Naive thymus-derived CD4-positive, alpha-beta T cell (primary cell): ENCODE measurements around the gene MTF1. TPM values are rescaled to one million over a fixed set of nuclear protein-coding genes. Genes with fewer than 3 reads are reported as not detected.

Source experiments
- ATAC-seq: fragments of 150-1000 bp; cut with Tn5 transposase; 2 replicates; pipeline ENCODE4 v1.10.0; 2021; ENCODE audit warnings: mild to moderate bottlenecking, moderate library complexity
- CTCF ChIA-PET: fragments of 350-600 bp; sonication (Branson Sonifier 250); formaldehyde crosslinking; loops from one replicate; lab custom pipeline; 2021; ENCODE audit warnings: antibody characterized with exemption; lab: Charles Lee
- POLR2A ChIA-PET: fragments of 350-600 bp; sonication (Branson Sonifier 250); formaldehyde crosslinking; loops from one replicate; lab custom pipeline; 2021; ENCODE audit warnings: antibody characterized with exemption, inconsistent platforms; lab: Charles Lee
- DNase-seq, 9 donors: peaks; one replicate each; pipeline versions ENCODE4 v3.0.0 to v3.0.0-alpha.2; 2020 to 2022; ENCODE audit warnings: mixed read lengths in 1 of 9
- H3K27ac ChIP-seq: one replicate; pipeline ENCODE4 v1.7.0; 2013; ENCODE audit warnings: mild to moderate bottlenecking, low read depth, low read length, moderate library complexity
- H3K27me3 ChIP-seq, 2 donors: one replicate each; pipeline ENCODE4 v1.7.0; 2013; ENCODE audit warnings: low read length in 2 of 2, mild to moderate bottlenecking in 2 of 2, moderate library complexity in 2 of 2; ENCODE audit not compliant: control insufficient read depth in 2 of 2, insufficient read depth in 2 of 2
- H3K36me3 ChIP-seq, 3 experiments: 1 replicate in 2 of 3; 2 replicates in 1 of 3; pipeline ENCODE4 v1.7.0; 2013; ENCODE audit warnings: low read length in 3 of 3, mild to moderate bottlenecking in 3 of 3, moderate library complexity in 1 of 3; ENCODE audit not compliant: insufficient read depth in 3 of 3, control insufficient read depth in 2 of 3
- H3K4me1 ChIP-seq, 2 donors: one replicate each; pipeline ENCODE4 v1.7.0; 2013; ENCODE audit warnings: low read length in 2 of 2, mild to moderate bottlenecking in 2 of 2, moderate library complexity in 1 of 2; ENCODE audit not compliant: control insufficient read depth in 2 of 2, insufficient read depth in 2 of 2
- H3K4me3 ChIP-seq: 2 replicates; pipeline ENCODE4 v1.7.0; 2013; ENCODE audit warnings: mild to moderate bottlenecking, low read length
- H3K9me3 ChIP-seq, 3 experiments: 1 replicate in 2 of 3; 2 replicates in 1 of 3; pipeline ENCODE4 v1.7.0; 2013; ENCODE audit warnings: low read length in 3 of 3; ENCODE audit not compliant: control insufficient read depth in 2 of 3
- H3K27ac Mint-ChIP-seq, 9 donors: one replicate each; pipeline ENCODE4 v1.8.0; 2020 to 2022; ENCODE audit warnings: mixed read lengths in 9 of 9, mild to moderate bottlenecking in 8 of 9, moderate library complexity in 5 of 9, inconsistent platforms in 2 of 9
- H3K27me3 Mint-ChIP-seq, 5 donors: one replicate each; pipeline ENCODE4 v1.8.0; 2021 to 2022; ENCODE audit warnings: mixed read lengths in 5 of 5, mild to moderate bottlenecking in 1 of 5
- H3K36me3 Mint-ChIP-seq, 5 donors: one replicate each; pipeline ENCODE4 v1.8.0; 2020 to 2022; ENCODE audit warnings: mixed read lengths in 5 of 5, mild to moderate bottlenecking in 3 of 5, inconsistent platforms in 1 of 5
- H3K4me1 Mint-ChIP-seq, 7 donors: one replicate each; pipeline ENCODE4 v1.8.0; 2020 to 2022; ENCODE audit warnings: mixed read lengths in 7 of 7, mild to moderate bottlenecking in 3 of 7, inconsistent platforms in 1 of 7
- H3K4me3 Mint-ChIP-seq, 10 donors: one replicate each; pipeline ENCODE4 v1.8.0; 2020 to 2022; ENCODE audit warnings: mild to moderate bottlenecking in 10 of 10, mixed read lengths in 10 of 10, moderate library complexity in 6 of 10, inconsistent platforms in 2 of 10
- H3K9me3 Mint-ChIP-seq, 11 donors: one replicate each; pipeline ENCODE4 v1.8.0; 2020 to 2022; ENCODE audit warnings: mixed read lengths in 11 of 11, mild to moderate bottlenecking in 4 of 11, inconsistent platforms in 1 of 11, moderate library complexity in 1 of 11
- intact Hi-C, 2 donors: fragments of 100-400 bp; cut with micrococcal nuclease; formaldehyde crosslinking; loops; one replicate each; pipeline ENCODE4 v1.15.1; 2023
- polyA plus RNA-seq, 2 donors: library from polyadenylated mRNA; unstranded; fragments of 300-500 nt; fragmentation: Illumina TruSeq; gene quantifications; one replicate each; pipeline ENCODE4 v1.2.3, GENCODE V29; 2021
- total RNA-seq, 6 experiments: library from RNA in 5 of 6; stranded (reverse) in 5 of 6; gene quantifications; 1 replicate in 5 of 6; 2 replicates in 1 of 6; pipeline ENCODE4 v1.2.3 and lab custom pipeline; 2021 to 2026

Gene MTF1
- total and polyA plus RNA-seq, 7 experiments from 2014 or later, result 22.9 to 45.2 (median 27.1) TPM

DNA sequence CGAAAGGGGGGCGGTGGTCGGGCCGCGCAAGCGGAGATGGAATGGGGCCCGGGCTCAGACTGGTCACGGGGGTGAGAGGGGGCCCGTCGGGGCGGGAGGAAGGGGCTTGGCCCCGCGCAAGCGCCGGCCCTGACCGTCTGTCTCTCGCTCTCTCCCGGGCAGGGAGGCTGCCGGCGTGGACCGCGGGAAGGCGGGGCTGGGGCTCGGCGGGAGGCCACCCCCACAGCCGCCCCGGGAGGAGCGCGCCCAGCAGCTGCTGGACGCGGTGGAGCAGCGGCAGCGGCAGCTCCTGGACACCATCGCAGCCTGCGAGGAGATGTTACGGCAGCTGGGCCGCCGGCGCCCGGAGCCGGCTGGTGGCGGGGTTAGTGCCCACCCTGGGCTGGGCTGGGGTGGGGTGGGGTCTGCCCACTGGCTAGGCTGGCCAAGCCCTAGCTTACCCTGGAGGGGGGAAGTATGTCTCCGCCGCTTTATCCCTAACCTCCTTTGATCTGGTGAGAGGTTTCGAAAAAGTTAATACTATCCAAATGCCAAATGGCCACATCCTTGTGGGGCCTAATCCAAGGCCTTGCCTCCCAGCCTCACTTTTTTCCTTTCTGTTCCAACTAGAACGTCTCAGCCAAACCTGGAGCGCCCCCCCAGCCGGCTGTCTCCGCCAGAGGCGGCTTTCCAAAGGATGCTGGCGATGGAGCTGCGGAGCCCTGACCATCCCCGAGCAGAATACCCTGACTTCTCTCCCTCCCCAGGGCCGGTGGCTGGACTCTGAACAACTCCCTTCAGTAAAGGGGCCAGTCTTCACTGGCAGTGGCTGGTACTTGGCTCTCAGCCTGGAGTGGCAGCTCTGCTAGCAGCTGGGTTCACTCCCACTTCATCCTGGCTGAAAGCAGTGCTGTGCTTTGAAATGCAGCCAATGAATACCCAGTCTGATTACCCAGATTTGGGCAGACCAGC lies 50.7 kb downstream of the MTF1 start:
- ATAC-seq, result peak; percentile 64
- H3K4me3 Mint-ChIP-seq, result peak overlapping the region; percentile 85 to 99 (median 96)
- Histone ChIP-seq H3K4me1 (peaks cover 15 to 20% of the 10 kb centered on the region in 2 donors), H3K9me3 (no peaks in the 10 kb centered on the region), H3K27me3 (no peaks in the 10 kb centered on the region), H3K27ac (peak overlapping the region; percentile 96), H3K4me3 (peak overlapping the region; percentile 61), H3K36me3 (peaks cover 13 to 41% (median 21%) of the 10 kb centered on the region in 3 experiments)
- intact Hi-C loops, result loop anchor here (1.0 to 5.0 kb wide), 11 partner anchors 14 to 331 kb away; partner anchors contain the start of genes MTF1 (in 2 of the 2), CDCA8 (in 1 of the 2), GNL2 (in 1 of the 2) and INPP5B (in 1 of the 2)
- CTCF ChIA-PET, result interaction anchor here (0.7 to 1.6 kb wide), 3 partner anchors 46 to 343 kb away, joined by 3 read pairs; partner anchors contain the start of gene MTF1
- peak overlapping the region; percentile 89 to 98 (median 96) for H3K27ac Mint-ChIP-seq
- H3K27me3 Mint-ChIP-seq, result no peaks in the 10 kb centered on the region
- H3K36me3 Mint-ChIP-seq, result peaks cover 0 to 19% (median 12%) of the 10 kb centered on the region in 5 donors
- H3K4me1 Mint-ChIP-seq, result peaks cover 27 to 55% (median 34%) of the 10 kb centered on the region in 7 donors
- DNase-seq, result peak in 3 of 9 donors; percentile 5 to 69 (median 36)
- POLR2A ChIA-PET, result interaction anchor here (0.6 to 2.5 kb wide), 8 partner anchors 9 to 215 kb away, joined by 3 to 21 read pairs (median 4); partner anchors contain the start of gene MTF1
- no peaks in the 10 kb centered on the region for H3K9me3 Mint-ChIP-seq

DNA sequence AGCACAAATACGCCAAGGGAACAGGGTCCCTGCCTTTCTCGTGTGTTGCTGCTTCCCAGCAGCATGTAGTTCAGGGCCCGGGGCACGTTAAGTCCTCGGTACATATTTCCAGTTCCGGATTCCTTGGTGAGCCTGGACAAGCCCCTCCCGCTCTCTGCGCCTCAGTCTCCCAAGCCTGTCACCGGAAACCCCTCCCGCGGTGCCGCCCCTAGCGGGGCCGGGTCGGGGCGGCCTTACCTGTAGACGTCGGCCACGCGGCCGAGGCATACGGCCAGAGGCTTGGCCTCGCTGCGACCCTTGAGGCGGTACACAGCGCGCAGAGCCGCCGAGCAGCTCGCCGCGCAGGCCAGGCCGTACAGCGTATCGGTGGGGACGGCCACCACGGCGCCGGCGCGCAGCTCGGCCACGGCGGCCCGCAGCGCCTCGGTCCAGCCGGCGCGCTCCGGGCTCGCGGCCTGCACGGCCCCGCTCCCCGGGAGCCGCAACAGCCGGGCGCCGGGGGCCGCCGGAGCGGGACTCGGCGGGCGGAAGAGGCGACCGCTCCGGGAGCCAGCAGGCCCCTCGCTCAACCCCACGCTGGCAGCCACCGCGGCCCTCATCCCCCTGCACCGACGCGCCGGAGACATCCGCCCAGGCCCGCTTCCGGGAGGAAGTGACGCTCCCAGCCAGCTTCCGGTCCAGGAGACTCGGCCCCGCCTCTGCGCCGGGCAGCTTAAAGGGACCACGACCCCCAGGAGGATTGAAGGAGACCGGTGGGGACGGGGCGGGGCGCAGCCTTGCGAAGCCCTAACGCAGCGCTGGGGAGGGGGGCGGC lies 51.6 kb downstream of the MTF1 start, which contains the start of the genes C1orf122 and YRDC:
Gene C1orf122 (plus strand): TSS at position 236 of the 814 bp plus-strand sequence. CDS start 615 bp downstream, outside the sequence.
Gene YRDC (minus strand): TSS at position 654 of the 814 bp plus-strand sequence. CDS start 28 bp downstream, at position 626.
- CTCF ChIA-PET, result interaction anchor here (1.6 kb wide), 1 partner anchor 47 kb away, joined by 3 read pairs; no protein-coding TSS in a partner anchor
- POLR2A ChIA-PET, result interaction anchor here (1.0 to 2.5 kb wide), 10 partner anchors 8 to 1647 kb away, joined by 3 to 21 read pairs (median 4); partner anchors contain the start of genes GNL2 and MTF1
- peak within 1 kb of the TSS; percentile 96 for H3K27ac ChIP-seq
- Mint-ChIP-seq H3K4me1 (peaks cover 27 to 55% (median 34%) of the 10 kb centered on the region in 7 donors), H3K9me3 (no peaks in the 10 kb centered on the region), H3K27me3 (no peaks in the 10 kb centered on the region), H3K27ac (peak within 1 kb of the TSS; percentile 89 to 98 (median 96)), H3K4me3 (peak within 1 kb of the TSS; percentile 85 to 99 (median 96)), H3K36me3 (peaks cover under 1 to 26% (median 18%) of the 10 kb centered on the region in 5 donors)
- peak; percentile 94 for ATAC-seq
- H3K27me3 ChIP-seq, result no peaks in the 10 kb centered on the region
- H3K4me3 ChIP-seq, result peak within 1 kb of the TSS; percentile 89
- intact Hi-C loops, result loop anchor here (1.0 to 5.0 kb wide), 11 partner anchors 13 to 330 kb away; partner anchors contain the start of genes CDCA8 (in 2 of the 2), MTF1 (in 2 of the 2), GNL2 (in 1 of the 2) and INPP5B (in 1 of the 2)
- H3K9me3 ChIP-seq, result no peaks in the 10 kb centered on the region
- peak; percentile 82 to 94 (median 88) for DNase-seq
- peaks cover 15 to 20% of the 10 kb centered on the region in 2 donors for H3K4me1 ChIP-seq
- peaks cover 14 to 43% (median 30%) of the 10 kb centered on the region in 3 experiments for H3K36me3 ChIP-seq

DNA sequence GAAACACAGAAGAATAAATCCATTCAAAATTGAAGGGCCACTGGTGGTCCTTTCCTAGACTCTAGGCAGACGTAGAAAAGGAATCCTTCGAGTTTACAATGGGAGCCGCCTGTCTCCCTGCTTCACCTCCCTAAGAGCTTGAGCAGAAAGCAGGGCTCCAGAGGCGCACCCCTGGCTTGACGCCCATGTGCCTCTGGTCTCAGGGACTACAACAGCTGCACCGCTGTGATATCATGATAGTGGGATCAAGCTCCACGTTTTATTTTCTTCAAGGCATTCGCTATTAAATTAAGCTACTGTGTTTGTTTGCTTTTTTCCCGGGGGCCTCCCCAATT lies 52.2 kb downstream of the MTF1 start:
- Histone ChIP-seq H3K4me1 (peaks cover 15 to 20% of the 10 kb centered on the region in 2 donors), H3K27me3 (no peaks in the 10 kb centered on the region), H3K36me3 (peaks cover 18 to 49% (median 33%) of the 10 kb centered on the region in 3 experiments), H3K9me3 (no peaks in the 10 kb centered on the region), H3K4me3 (peak overlapping the region; percentile 89), H3K27ac (peak overlapping the region; percentile 96)
- ChIA-PET CTCF (interaction anchor here (1.6 kb wide), 1 partner anchor 47 kb away, joined by 3 read pairs; no protein-coding TSS in a partner anchor), POLR2A (interaction anchor here (1.1 to 2.5 kb wide), 9 partner anchors 9 to 1646 kb away, joined by 3 to 21 read pairs (median 4); partner anchors contain the start of genes GNL2 and MTF1)
- DNase-seq (no peak), ATAC-seq (no peak)
- peak overlapping the region; percentile 81 to 96 (median 88) for H3K27ac Mint-ChIP-seq
- H3K27me3 Mint-ChIP-seq, result no peaks in the 10 kb centered on the region
- peaks cover 5 to 31% (median 23%) of the 10 kb centered on the region in 5 donors for H3K36me3 Mint-ChIP-seq
- H3K4me3 Mint-ChIP-seq, result peak overlapping the region; percentile 79 to 96 (median 86)
- peaks cover 27 to 55% (median 34%) of the 10 kb centered on the region in 7 donors for H3K4me1 Mint-ChIP-seq
- no peaks in the 10 kb centered on the region for H3K9me3 Mint-ChIP-seq
- intact Hi-C loops, result loop anchor here (1.0 to 5.0 kb wide), 3 partner anchors 115 to 210 kb away; partner anchors contain the start of genes CDCA8 (in 1 of the 2) and GNL2 (in 1 of the 2)

DNA sequence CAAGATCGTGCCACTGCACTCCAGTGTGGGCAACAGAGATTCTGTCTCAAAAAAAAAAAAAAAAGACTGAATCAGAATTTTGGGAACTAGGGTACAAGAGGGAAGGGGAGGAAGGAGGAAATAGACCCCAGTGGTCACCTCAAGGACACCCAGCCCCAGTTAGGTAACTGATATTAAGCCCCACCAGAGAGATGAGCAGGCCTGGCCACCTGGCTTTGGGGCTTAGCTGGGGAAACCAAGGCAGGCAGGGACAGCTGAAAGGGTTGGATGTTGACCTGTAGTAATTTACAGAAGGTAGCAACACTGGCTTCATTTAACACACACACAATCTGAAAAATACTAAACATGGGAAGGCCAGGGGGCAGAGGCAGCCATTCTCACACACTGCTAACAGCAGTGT lies 57.0 kb downstream of the MTF1 start:
- intact Hi-C loops, result no loop called here
- H3K36me3 Mint-ChIP-seq, result peaks cover 8 to 60% (median 38%) of the 10 kb centered on the region in 5 donors

DNA sequence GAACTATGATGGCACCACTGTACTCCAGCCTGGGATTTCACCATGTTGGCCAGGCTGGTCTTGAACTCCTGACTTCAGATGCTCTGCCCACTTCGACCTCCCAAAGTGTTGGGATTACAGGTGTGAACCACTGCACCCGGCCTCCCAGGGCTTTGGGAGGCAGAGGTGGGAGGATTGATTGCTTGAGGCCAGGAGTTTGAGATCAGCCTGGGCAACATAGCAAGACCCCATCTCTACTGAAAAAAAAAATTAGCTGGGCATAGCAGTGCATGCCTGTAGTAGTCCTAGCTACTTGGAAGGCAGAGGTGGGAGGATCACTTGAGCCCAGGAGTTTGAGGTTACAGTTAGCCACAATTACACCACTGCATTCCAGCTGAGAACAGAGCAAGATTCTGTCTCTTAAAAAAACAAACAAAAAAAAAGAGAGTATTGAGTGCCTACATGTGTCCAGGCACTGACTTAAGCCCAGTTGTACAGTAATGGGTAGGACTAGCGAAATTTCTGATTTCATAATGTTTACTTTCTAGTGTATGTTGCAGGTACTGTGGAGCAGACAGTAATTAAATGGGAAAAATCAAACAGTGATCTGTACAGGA lies 61.5 kb downstream of the MTF1 start:
- DNase-seq (no peak), ATAC-seq (no peak)
- H3K4me3 ChIP-seq, result no peak overlapping the region
- H3K36me3 Mint-ChIP-seq, result peaks cover 8 to 35% (median 21%) of the 10 kb centered on the region in 5 donors
- H3K4me3 Mint-ChIP-seq, result no peak overlapping the region
- H3K27ac Mint-ChIP-seq, result no peak overlapping the region
- H3K36me3 ChIP-seq, result peaks cover 4 to 32% (median 8%) of the 10 kb centered on the region in 3 experiments
- H3K4me1 Mint-ChIP-seq, result peaks cover 8 to 17% (median 9%) of the 10 kb centered on the region in 7 donors
- H3K4me1 ChIP-seq, result peaks cover 3 to 8% of the 10 kb centered on the region in 2 donors
- intact Hi-C loops, result no loop called here
- H3K9me3 ChIP-seq, result no peaks in the 10 kb centered on the region
- H3K27me3 Mint-ChIP-seq, result peaks cover 1 to 19% (median 10%) of the 10 kb centered on the region in 5 donors
- peaks cover 0 to 2% (median 0%) of the 10 kb centered on the region in 11 donors for H3K9me3 Mint-ChIP-seq
- H3K27ac ChIP-seq, result no peak overlapping the region
- POLR2A ChIA-PET, result no interaction called here
- H3K27me3 ChIP-seq, result peaks cover 0 to under 1% of the 10 kb centered on the region in 2 donors
- CTCF ChIA-PET, result no interaction called here

More for the DNA sequence above, 57.0 kb downstream of the MTF1 start:
- H3K9me3 Mint-ChIP-seq, result peaks cover 0 to 2% (median 0%) of the 10 kb centered on the region in 11 donors
- H3K27ac Mint-ChIP-seq, result peak overlapping the region in 1 of 9 donors; percentile 48
- Histone ChIP-seq H3K4me1 (peaks cover 10 to 14% of the 10 kb centered on the region in 2 donors), H3K27ac (no peak overlapping the region), H3K4me3 (no peak overlapping the region), H3K27me3 (no peaks in the 10 kb centered on the region), H3K9me3 (no peaks in the 10 kb centered on the region), H3K36me3 (peaks cover 22 to 71% (median 33%) of the 10 kb centered on the region in 3 experiments)
- no peaks in the 10 kb centered on the region for H3K27me3 Mint-ChIP-seq
- H3K4me1 Mint-ChIP-seq, result peaks cover 7 to 29% (median 15%) of the 10 kb centered on the region in 7 donors
- ATAC-seq (no peak), DNase-seq (no peak)
- POLR2A ChIA-PET, result no interaction called here
- H3K4me3 Mint-ChIP-seq, result no peak overlapping the region
- CTCF ChIA-PET, result no interaction called here
